Endothelial cell of umbilical vein (primary cell): ENCODE data around the gene STX16. TPM values are rescaled to one million over a fixed set of nuclear protein-coding genes. Genes with fewer than 3 reads are reported as not detected.
"Not testable (repeated sequence)": the region's sequence is repeated elsewhere in the genome, so short reads cannot be mapped to it uniquely, and the experiment has no call there.

Experiments
- BruUV-seq: library from RNA; stranded (reverse); fragments of 400-500 nt; replicated peaks from 2 replicates; lab custom pipeline; 2021; lab: Mats Ljungman, UMichigan
- CTCF ChIA-PET: fragments of 300-600, 350-600 bp; sonication (Branson Sonifier 250); formaldehyde crosslinking; loops from one replicate; lab custom pipeline; 2021; ENCODE audit warnings: antibody characterized with exemption, inconsistent platforms; lab: Charles Lee
- POLR2A ChIA-PET: fragments of 300-600, 350-600 bp; sonication (Branson Sonifier 250); formaldehyde crosslinking; loops from one replicate; lab custom pipeline; 2021; ENCODE audit warnings: antibody characterized with exemption, inconsistent platforms; lab: Charles Lee
- DNase-seq: peaks from one replicate; pipeline ENCODE4 v3.0.0-alpha.2; 2011; ENCODE audit warnings: low read depth, low spot score
- FAIRE-seq: peaks from 2 replicates; lab custom pipeline; 2011; peaks lifted over from hg19 to GRCh38; lab: Jason Lieb, UNC
- H2AFZ ChIP-seq: 2 replicates; pipeline ENCODE4 v1.6.0; 2012; ENCODE audit warnings: low read depth, low read length, control low read depth, inconsistent platforms
- H3K27ac ChIP-seq: 2 replicates; pipeline ENCODE4 v1.5.1; 2011; ENCODE audit warnings: low read depth, mild to moderate bottlenecking, control low read depth, low read length, moderate library complexity; ENCODE audit not compliant: insufficient read depth
- H3K27me3 ChIP-seq, 2 experiments: 2 replicates each; pipeline versions ENCODE4 v1.6.0 to v1.6.1; 2011; ENCODE audit warnings: low read length in 2 of 2, mixed read lengths in 1 of 2; ENCODE audit not compliant: control insufficient read depth in 2 of 2, insufficient read depth in 2 of 2
- H3K36me3 ChIP-seq, 2 experiments: 2 replicates in 1 of 2; 3 replicates in 1 of 2; pipeline ENCODE4 v1.5.1; 2011; ENCODE audit warnings: low read length in 2 of 2, mild to moderate bottlenecking in 1 of 2, moderate library complexity in 1 of 2; ENCODE audit not compliant: control insufficient read depth in 2 of 2, insufficient read depth in 2 of 2; ENCODE audit errors: extremely low read depth in 1 of 2
- H3K4me1 ChIP-seq: 3 replicates; pipeline ENCODE4 v1.5.1; 2011; ENCODE audit warnings: mild to moderate bottlenecking, low read length; ENCODE audit not compliant: control insufficient read depth, insufficient read depth; ENCODE audit errors: extremely low read depth
- H3K4me2 ChIP-seq: 2 replicates; pipeline ENCODE4 v1.6.1; 2011; ENCODE audit warnings: low read length, control low read depth, mixed read lengths; ENCODE audit not compliant: insufficient read depth
- H3K4me3 ChIP-seq, 3 experiments: fragments of 200-600 bp in 1 of 3; sonication (generic), shearing (Covaris generic) in 1 of 3; replicated peaks in 1 of 3; 2 replicates each; pipeline ENCODE4 v1.5.1; 2011 to 2016; ENCODE audit warnings: control low read depth in 3 of 3, low read length in 3 of 3, mild to moderate bottlenecking in 2 of 3, inconsistent platforms in 1 of 3, low read depth in 1 of 3, moderate library complexity in 1 of 3; ENCODE audit not compliant: insufficient read depth in 1 of 3
- H3K79me2 ChIP-seq: 2 replicates; pipeline ENCODE4 v1.6.0; 2012; ENCODE audit warnings: low read length, inconsistent platforms; ENCODE audit not compliant: control insufficient read depth, insufficient read depth
- H3K9ac ChIP-seq: replicated peaks from 2 replicates; pipeline ENCODE3; 2011; ENCODE audit warnings: low read length, control low read depth; ENCODE audit not compliant: insufficient read depth; ENCODE audit errors: extremely low read depth
- H3K9me1 ChIP-seq: replicated peaks from 3 replicates; pipeline ENCODE4 v1.6.0; 2011; ENCODE audit warnings: mild to moderate bottlenecking, low read length; ENCODE audit not compliant: control insufficient read depth, insufficient read depth; ENCODE audit errors: extremely low read depth
- H3K9me3 ChIP-seq: replicated peaks from 2 replicates; pipeline ENCODE4 v1.5.1; 2012; ENCODE audit warnings: low read length, inconsistent platforms; ENCODE audit not compliant: control insufficient read depth, insufficient read depth
- H4K20me1 ChIP-seq: replicated peaks from 2 replicates; pipeline ENCODE3; 2011; ENCODE audit warnings: mild to moderate bottlenecking, low read length; ENCODE audit not compliant: control insufficient read depth, insufficient read depth; ENCODE audit errors: extremely low read depth
- CTCF ChIP-seq, 2 donors: IDR thresholded peaks; 1 replicate in 1 of 2; 2 replicates in 1 of 2; pipeline ENCODE4 v1.5.1; 2011; ENCODE audit warnings: low read length in 2 of 2, mild to moderate bottlenecking in 2 of 2, moderate library complexity in 2 of 2, control low read depth in 1 of 2, inconsistent platforms in 1 of 2, low read depth in 1 of 2; ENCODE audit not compliant: insufficient read depth in 1 of 2; ENCODE audit errors: extremely low read depth in 1 of 2
- EZH2 ChIP-seq: IDR thresholded peaks from 2 replicates; pipeline ENCODE4 v1.6.1; 2012; ENCODE audit warnings: borderline replicate concordance, low read depth, mild to moderate bottlenecking, moderate library complexity, low read length, inconsistent platforms; ENCODE audit not compliant: severe bottlenecking
- FOS ChIP-seq: IDR thresholded peaks from 2 replicates; pipeline ENCODE4 v1.6.1; 2011; ENCODE audit warnings: mild to moderate bottlenecking, low read length, moderate library complexity, borderline replicate concordance; ENCODE audit not compliant: insufficient read depth
- GATA2 ChIP-seq: IDR thresholded peaks from 2 replicates; pipeline ENCODE4 v1.7.0; 2011; ENCODE audit warnings: low read depth, mild to moderate bottlenecking, moderate library complexity, mixed read lengths, low read length; ENCODE audit not compliant: insufficient read length, insufficient read depth
- JUN ChIP-seq: IDR thresholded peaks from 2 replicates; pipeline ENCODE4 v1.6.1; 2011; ENCODE audit warnings: borderline replicate concordance, low read depth; ENCODE audit not compliant: insufficient read length, insufficient read depth
- MAX ChIP-seq: IDR thresholded peaks from 2 replicates; pipeline ENCODE4 v1.6.1; 2011; ENCODE audit not compliant: insufficient read depth, insufficient read length
- MYC ChIP-seq: IDR thresholded peaks from one replicate; pipeline ENCODE4 v1.6.1; 2011; ENCODE audit warnings: mild to moderate bottlenecking, low read depth, low read length
- POLR2A ChIP-seq: IDR thresholded peaks from 2 replicates; pipeline ENCODE4 v1.6.1; 2012; ENCODE audit warnings: low read depth, mild to moderate bottlenecking, control low read depth, low read length
- POLR2AphosphoS5 ChIP-seq: IDR thresholded peaks from 2 replicates; pipeline ENCODE4 v1.6.1; 2012; ENCODE audit warnings: low read depth, mild to moderate bottlenecking, control low read depth, low read length, moderate library complexity; ENCODE audit not compliant: insufficient read depth
- dilution Hi-C: fragments of 300-500 bp; cut with MboI; formaldehyde crosslinking; loops from one replicate; pipeline ENCODE4 v1.15.0; 2019; ENCODE audit warnings: low sequenced_read_pairs; ENCODE audit not compliant: extremely low pct_ligation_motif_present
- intact Hi-C: fragments of 100-400 bp; cut with micrococcal nuclease; formaldehyde crosslinking; loops from one replicate; pipeline ENCODE4 v1.10.0; 2022
- polyA plus RNA-seq, 4 experiments: library from polyadenylated mRNA; depleted of rRNA in 3 of 4; stranded (reverse) in 3 of 4; unstranded in 1 of 4; fragments of >200 nt; gene quantifications; 2 replicates each; pipeline versions ENCODE4 v1.2.1 to v1.2.3, GENCODE V29; 2011 to 2012; ENCODE audit warnings: missing spikeins in 1 of 4
- total RNA-seq: library from RNA; stranded (reverse); gene quantifications from 2 replicates; pipeline ENCODE4 v1.2.3, GENCODE V29; 2021

The STX16 gene
- total and polyA plus RNA-seq, 2 donors (not counting 3 experiments of a cell fraction or from before 2014, with no cell fraction given) = 43.1 to 63.5 TPM

- H3K79me2 ChIP-seq = no peaks in the 10 kb centered on the region
- CTCF ChIA-PET = interaction anchor here (1.0 to 2.1 kb wide), 2 partner anchors 9 to 11 kb away, joined by 5 to 9 read pairs; partner anchors contain the start of gene STX16
- TF ChIP-seq POLR2A (no peak), CTCF (IDR thresholded peaks at IDR 0.05; ENCODE audit: extremely low read depth in 1 of 2, insufficient read depth in 1 of 2, low read depth in 1 of 2, low read length in 2 of 2) (no peak), JUN (no peak), GATA2 (no peak), MAX (no peak), POLR2AphosphoS5 (no peak), FOS (no peak), MYC (no peak), EZH2 (no peak)
- H3K9ac ChIP-seq = no peak overlapping the region
- H3K4me2 ChIP-seq = no peak overlapping the region
- dilution Hi-C loops = no loop called here
- H4K20me1 ChIP-seq = no peaks in the 10 kb centered on the region
- H3K27ac ChIP-seq = no peak overlapping the region
- no peaks in the 10 kb centered on the region for H3K9me3 ChIP-seq
- intact Hi-C loops = no loop called here
- H3K4me3 ChIP-seq = no peak overlapping the region
- no TSS peak for BruUV-seq
- H3K4me1 ChIP-seq = peaks cover 12% of the 10 kb centered on the region
- FAIRE-seq (no peak), DNase-seq (no peak)
- H3K9me1 ChIP-seq = no peaks in the 10 kb centered on the region
- no peak overlapping the region for H2AFZ ChIP-seq
- POLR2A ChIA-PET = no interaction called here
- peaks cover 8 to 10% of the 10 kb centered on the region in 2 experiments for H3K27me3 ChIP-seq
- H3K36me3 ChIP-seq = no peaks in the 10 kb centered on the region
Observed at GRCh38 chr20:58642441-58642840, 8.6 kb upstream of the STX16 start.

GRCh38 chr20:58642896-58643295 is 8.2 kb upstream of the STX16 start:
- BruUV-seq, H3K9me1 ChIP-seq, intact Hi-C loops, H3K36me3 ChIP-seq, H3K27ac ChIP-seq, H4K20me1 ChIP-seq, H2AFZ ChIP-seq, H3K79me2 ChIP-seq, DNase-seq, H3K27me3 ChIP-seq, POLR2A ChIA-PET, H3K9ac ChIP-seq, H3K9me3 ChIP-seq, H3K4me3 ChIP-seq, dilution Hi-C loops, FAIRE-seq, H3K4me2 ChIP-seq: not testable (repeated sequence)
- peaks cover 12% of the 10 kb centered on the region for H3K4me1 ChIP-seq
- CTCF ChIA-PET = interaction anchor here (1.0 to 2.1 kb wide), 2 partner anchors 8 to 11 kb away, joined by 5 to 9 read pairs; partner anchors contain the start of gene STX16
